GM12878 (cell line): ENCODE results near the gene C10orf90. TPM values are rescaled to one million over a fixed set of nuclear protein-coding genes. Genes with fewer than 3 reads are reported as not detected.

ENCODE experiments used
- ATAC-seq: fragments of 200-7000 bp; cut with Tn5 transposase; 3 replicates; pipeline ENCODE4 v1.9.1; 2020; ENCODE audit warnings: mild to moderate bottlenecking, moderate library complexity
- BruUV-seq: library from RNA; stranded (reverse); fragments of 400-500 nt; replicated peaks from 2 replicates; lab custom pipeline; 2021; lab: Mats Ljungman, UMichigan
- CTCF ChIA-PET: fragments of 300-600 bp; sonication (Branson Sonifier 250); formaldehyde crosslinking; extraction: SDS; loops from one replicate; lab custom pipeline; 2021; ENCODE audit warnings: inconsistent platforms; lab: Yijun Ruan, JAX
- POLR2A ChIA-PET: fragments of 350-600 bp; formaldehyde crosslinking; extraction: SDS; loops from one replicate; lab custom pipeline; 2021; ENCODE audit warnings: inconsistent platforms; lab: Charles Lee
- RAD21 ChIA-PET: fragments of 300-600 bp; sonication (Branson Sonifier 250); formaldehyde crosslinking; loops from one replicate; lab custom pipeline; 2023; ENCODE audit warnings: antibody characterized with exemption; ENCODE audit not compliant: unreplicated experiment; lab: Charles Lee
- SMC1A ChIA-PET: fragments of 300-600 bp; sonication (Branson Sonifier 250); formaldehyde crosslinking; loops from one replicate; lab custom pipeline; 2023; ENCODE audit not compliant: unreplicated experiment, uncharacterized antibody; lab: Charles Lee
- DNase-seq: peaks from one replicate; pipeline ENCODE4 v3.0.0-alpha.2; 2011; ENCODE audit warnings: low read depth, low spot score
- FAIRE-seq: peaks from 3 replicates; lab custom pipeline; 2011; peaks lifted over from hg19 to GRCh38; lab: Jason Lieb, UNC
- H2AFZ ChIP-seq: 2 replicates; pipeline ENCODE4 v1.6.0; 2011; ENCODE audit warnings: low read depth, low read length, control low read depth; ENCODE audit not compliant: control insufficient read depth
- H3K27ac ChIP-seq: 2 replicates; pipeline ENCODE4 v1.5.1; 2011; ENCODE audit warnings: control low read depth; ENCODE audit not compliant: control insufficient read depth, insufficient read depth
- H3K27me3 ChIP-seq, 2 experiments: replicated peaks in 1 of 2; 2 replicates each; pipeline versions ENCODE4 v1.6.0 to v1.6.1; 2011; ENCODE audit warnings: low read length in 1 of 2; ENCODE audit not compliant: control insufficient read depth in 2 of 2, insufficient read depth in 2 of 2
- H3K36me3 ChIP-seq, 2 experiments: 2 replicates each; pipeline ENCODE4 v1.5.1; 2011; ENCODE audit warnings: low read length in 1 of 2; ENCODE audit not compliant: control insufficient read depth in 2 of 2, insufficient read depth in 2 of 2
- H3K4me1 ChIP-seq: 2 replicates; pipeline ENCODE4 v1.6.1; 2011; ENCODE audit warnings: mild to moderate bottlenecking, low read length, moderate library complexity, mixed read lengths; ENCODE audit not compliant: control insufficient read depth, insufficient read depth
- H3K4me2 ChIP-seq: 2 replicates; pipeline ENCODE4 v1.6.0; 2011; ENCODE audit warnings: control low read depth; ENCODE audit not compliant: control insufficient read depth, insufficient read depth
- H3K4me3 ChIP-seq: fragments of 200-600 bp; sonication (generic); 2 replicates; pipeline ENCODE4 v1.5.1; 2016
- H3K79me2 ChIP-seq: 2 replicates; pipeline ENCODE4 v1.6.0; 2011; ENCODE audit warnings: low read length; ENCODE audit not compliant: control insufficient read depth, insufficient read depth
- H3K9ac ChIP-seq: 2 replicates; pipeline ENCODE4 v1.8.0; 2011; ENCODE audit warnings: low read length, control low read depth, mixed read lengths; ENCODE audit not compliant: control insufficient read depth, insufficient read depth
- H3K9me3 ChIP-seq: replicated peaks from 3 replicates; pipeline ENCODE4 v1.5.1; 2011; ENCODE audit warnings: mild to moderate bottlenecking, low read length; ENCODE audit not compliant: control insufficient read depth, insufficient read depth
- H4K20me1 ChIP-seq: 2 replicates; pipeline ENCODE4 v1.6.0; 2011; ENCODE audit not compliant: control insufficient read depth, insufficient read depth
- CHD4 ChIP-seq: fragments of 200-600 bp; sonication (generic); IDR thresholded peaks from 2 replicates; pipeline ENCODE4 v1.6.1; 2016; ENCODE audit warnings: mild to moderate bottlenecking
- CREM ChIP-seq: IDR thresholded peaks from 2 replicates; pipeline ENCODE4 v1.6.1; 2014; ENCODE audit warnings: antibody characterized with exemption, low read depth
- ESRRA ChIP-seq: IDR thresholded peaks from 2 replicates; pipeline ENCODE4 v1.6.1; 2012; ENCODE audit warnings: mild to moderate bottlenecking, low read length, improper control_type of control experiment
- FOXM1 ChIP-seq: IDR thresholded peaks from 2 replicates; pipeline ENCODE4 v1.6.1; 2012; ENCODE audit warnings: low read depth, mild to moderate bottlenecking, inconsistent platforms, low read length, moderate library complexity
- KDM1A ChIP-seq: fragments of 200-600 bp; sonication (generic); IDR thresholded peaks from 2 replicates; pipeline ENCODE4 v1.6.1; 2016; ENCODE audit warnings: borderline replicate concordance
- NR2F1 ChIP-seq: fragments of 450-650 bp; conservative IDR thresholded peaks from 2 replicates; pipeline ENCODE4 v1.6.1; 2017; ENCODE audit warnings: mild to moderate bottlenecking
- SMAD1 ChIP-seq: fragments of 450-650 bp; IDR thresholded peaks from 2 replicates; pipeline ENCODE4 v1.6.1; 2018; ENCODE audit warnings: mild to moderate bottlenecking, low read depth; ENCODE audit not compliant: partially characterized antibody
- SMC3 ChIP-seq: IDR thresholded peaks from 2 replicates; pipeline ENCODE4 v1.6.1; 2011; ENCODE audit warnings: low read length, improper control_type of control experiment, borderline replicate concordance
- SPI1 ChIP-seq: IDR thresholded peaks from 2 replicates; pipeline ENCODE4 v1.6.1; 2011; ENCODE audit warnings: low read depth, mild to moderate bottlenecking, low read length, moderate library complexity, borderline replicate concordance; ENCODE audit not compliant: insufficient read depth
- TARDBP ChIP-seq: IDR thresholded peaks from 2 replicates; pipeline ENCODE4 v1.6.1; 2016; ENCODE audit warnings: borderline replicate concordance
- ZNF274 ChIP-seq: IDR thresholded peaks from one replicate; pipeline ENCODE4 v1.8.0; 2011; ENCODE audit not compliant: insufficient read length, insufficient read depth
- WGBS: methylation state at CpG from one replicate; pipeline ENCODE4 v1.1.6; 2016; ENCODE audit warnings: low lambda C conversion rate; ENCODE audit not compliant: insufficient replicate concordance, insufficient coverage; ENCODE audit errors: missing lambda C conversion rate; 5-methylcytosine and 5-hydroxymethylcytosine counted together
- in situ Hi-C: fragments of 300-500 bp; cut with MboI; formaldehyde crosslinking; loops from 9 replicates; pipeline ENCODE4 v1.14.3; 2018; ENCODE audit warnings: mixed read lengths
- intact Hi-C: fragments of 100-400 bp; cut with micrococcal nuclease; formaldehyde crosslinking; loops from one replicate; pipeline ENCODE4 v1.14.2; 2022; ENCODE audit not compliant: unreplicated experiment
- polyA plus RNA-seq, 11 experiments: library from polyadenylated mRNA; depleted of rRNA in 4 of 11; unstranded in 6 of 11; stranded (reverse) in 5 of 11; fragments of >200 nt; fragmentation: Nextera tagmentation in 4 of 11; fragmentation: Illumina TruSeq in 1 of 11; extraction: Ambion mirVana in 4 of 11; extraction: Trizol in 1 of 11; gene quantifications; 1 replicate in 1 of 11; 2 replicates in 10 of 11; pipeline versions ENCODE4 v1.2.1 to v1.2.3, GENCODE V29; 2011 to 2016; ENCODE audit warnings: inconsistent platforms in 2 of 11, missing spikeins in 2 of 11, low read depth in 1 of 11
- total RNA-seq, 4 experiments: library from RNA; depleted of rRNA in 3 of 4; stranded (reverse); fragments of >200 nt in 3 of 4; fragmentation: Illumina TruSeq in 1 of 4; extraction: Trizol in 1 of 4; gene quantifications; 2 replicates each; pipeline versions ENCODE4 v1.2.1 to v1.2.3, GENCODE V29; 2013 to 2021
- TF ChIP-seq, protein P1 (sequence below): IDR thresholded peaks from 2 replicates; pipeline ENCODE4 v1.6.1; 2012; ENCODE audit warnings: low read depth, low read length, improper control_type of control experiment
- TF ChIP-seq, protein P2 (sequence below): fragments of 450-650 bp; IDR thresholded peaks from 2 replicates; pipeline ENCODE4 v1.6.1; 2017; ENCODE audit warnings: mild to moderate bottlenecking, low read depth, inconsistent platforms; ENCODE audit not compliant: poor library complexity, severe bottlenecking
- TF ChIP-seq, protein P3 (sequence below): IDR thresholded peaks from 2 replicates; pipeline ENCODE4 v1.6.1; 2011; ENCODE audit warnings: low read depth, low read length, improper control_type of control experiment, borderline replicate concordance

C10orf90 gene
- total and polyA plus RNA-seq, 10 of the 15 experiments (the other 5 are each of a cell fraction or from before 2014, with no cell fraction given): 0.04 TPM; not detected in 9

DNA sequence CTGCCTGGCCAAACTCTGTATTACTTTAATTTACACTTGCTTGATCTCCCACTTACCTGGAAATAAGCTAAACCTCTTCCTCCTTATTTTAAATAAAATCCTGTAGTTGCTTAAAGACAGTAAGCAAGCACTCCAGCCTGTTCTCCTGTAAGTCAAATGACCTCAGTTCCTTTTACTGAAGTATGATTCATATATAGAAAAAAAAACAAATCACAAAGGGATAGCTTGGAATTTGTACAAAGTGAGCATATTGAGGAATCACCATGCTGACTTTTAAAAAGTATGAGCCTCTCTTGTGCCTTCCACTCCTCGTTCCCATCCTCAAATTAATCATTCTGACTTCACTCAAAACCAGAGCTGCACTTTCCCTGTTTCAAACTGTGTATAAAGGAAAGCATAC is 52.0 kb downstream of the C10orf90 start:
- ChIA-PET CTCF (interaction anchor here (1.2 kb wide), 1 partner anchor 11 kb away, joined by 4 read pairs; no protein-coding TSS in a partner anchor), POLR2A (no interaction called here), RAD21 (no interaction called here), SMC1A (no interaction called here)
- H3K4me1 ChIP-seq: no peaks in the 10 kb centered on the region
- in situ Hi-C loops (no loop called here), intact Hi-C loops (no loop called here)
- FAIRE-seq: no peak
- no peaks in the 10 kb centered on the region for H3K9me3 ChIP-seq
- no peaks in the 10 kb centered on the region for H3K79me2 ChIP-seq
- no peaks in the 10 kb centered on the region for H4K20me1 ChIP-seq
- TF ChIP-seq SPI1 (no peak), KDM1A (no peak), SMAD1 (no peak), TARDBP (no peak), CHD4 (no peak), SMC3 (no peak), CREM (no peak), ESRRA (no peak), NR2F1 (no peak), ZNF274 (no peak), FOXM1 (no peak)
- TF ChIP-seq, protein P1, sequence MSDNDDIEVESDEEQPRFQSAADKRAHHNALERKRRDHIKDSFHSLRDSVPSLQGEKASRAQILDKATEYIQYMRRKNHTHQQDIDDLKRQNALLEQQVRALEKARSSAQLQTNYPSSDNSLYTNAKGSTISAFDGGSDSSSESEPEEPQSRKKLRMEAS: no peak
- TF ChIP-seq, protein P2, sequence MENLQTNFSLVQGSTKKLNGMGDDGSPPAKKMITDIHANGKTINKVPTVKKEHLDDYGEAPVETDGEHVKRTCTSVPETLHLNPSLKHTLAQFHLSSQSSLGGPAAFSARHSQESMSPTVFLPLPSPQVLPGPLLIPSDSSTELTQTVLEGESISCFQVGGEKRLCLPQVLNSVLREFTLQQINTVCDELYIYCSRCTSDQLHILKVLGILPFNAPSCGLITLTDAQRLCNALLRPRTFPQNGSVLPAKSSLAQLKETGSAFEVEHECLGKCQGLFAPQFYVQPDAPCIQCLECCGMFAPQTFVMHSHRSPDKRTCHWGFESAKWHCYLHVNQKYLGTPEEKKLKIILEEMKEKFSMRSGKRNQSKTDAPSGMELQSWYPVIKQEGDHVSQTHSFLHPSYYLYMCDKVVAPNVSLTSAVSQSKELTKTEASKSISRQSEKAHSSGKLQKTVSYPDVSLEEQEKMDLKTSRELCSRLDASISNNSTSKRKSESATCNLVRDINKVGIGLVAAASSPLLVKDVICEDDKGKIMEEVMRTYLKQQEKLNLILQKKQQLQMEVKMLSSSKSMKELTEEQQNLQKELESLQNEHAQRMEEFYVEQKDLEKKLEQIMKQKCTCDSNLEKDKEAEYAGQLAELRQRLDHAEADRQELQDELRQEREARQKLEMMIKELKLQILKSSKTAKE: no peak
- TF ChIP-seq, protein P3, sequence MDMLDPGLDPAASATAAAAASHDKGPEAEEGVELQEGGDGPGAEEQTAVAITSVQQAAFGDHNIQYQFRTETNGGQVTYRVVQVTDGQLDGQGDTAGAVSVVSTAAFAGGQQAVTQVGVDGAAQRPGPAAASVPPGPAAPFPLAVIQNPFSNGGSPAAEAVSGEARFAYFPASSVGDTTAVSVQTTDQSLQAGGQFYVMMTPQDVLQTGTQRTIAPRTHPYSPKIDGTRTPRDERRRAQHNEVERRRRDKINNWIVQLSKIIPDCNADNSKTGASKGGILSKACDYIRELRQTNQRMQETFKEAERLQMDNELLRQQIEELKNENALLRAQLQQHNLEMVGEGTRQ: no peak
- H3K27ac ChIP-seq: no peak overlapping the region
- WGBS: 5% methylated on average over 1 of the region's 1 CpG
- no peak overlapping the region for H3K4me3 ChIP-seq
- H2AFZ ChIP-seq: no peak overlapping the region
- no TSS peak for BruUV-seq
- H3K9ac ChIP-seq: no peak overlapping the region
- H3K36me3 ChIP-seq: no peaks in the 10 kb centered on the region
- H3K4me2 ChIP-seq: no peak overlapping the region
- no peak for DNase-seq
- no peak for ATAC-seq
- no peaks in the 10 kb centered on the region for H3K27me3 ChIP-seq
